Stimulated activated CD8-positive, alpha-beta memory T cell treated with anti-CD3 and anti-CD28 coated beads, Interleukin-7, amount 100 ng/mL, for 24 hours (primary cell): ENCODE results near the gene TMEM150B.

ENCODE experiments used
- DNase-seq: peaks from one replicate; pipeline ENCODE4 v3.0.0-alpha.2; 2020; ENCODE audit warnings: low read depth

TMEM150B gene

GRCh38 chr19:55325172-55325571 is at the start of gene TMEM150B:
TMEM150B (minus strand) TSS chr19:55325341; CDS start chr19:55321036, 4,305 bp downstream.
- no peak for DNase-seq

GRCh38 chr19:55373993-55374757 is 49.0 kb upstream of the TMEM150B start:
- DNase-seq, result no peak

- no peak for DNase-seq
Observed at GRCh38 chr19:55373306-55373992, 48.3 kb upstream of the TMEM150B start.

- no peak for DNase-seq
Observed at GRCh38 chr19:55372316-55373081, 47.4 kb upstream of the TMEM150B start.

GRCh38 chr19:55370305-55370988 is 45.3 kb upstream of the TMEM150B start, which contains the start of gene IL11:
IL11 (minus strand) TSS chr19:55370463; CDS start chr19:55370310, 153 bp downstream.
- DNase-seq, result no peak

- no peak for DNase-seq
Observed at GRCh38 chr19:55369653-55370304, 44.6 kb upstream of the TMEM150B start.

- DNase-seq, result no peak
Observed at GRCh38 chr19:55368701-55369563, 43.8 kb upstream of the TMEM150B start.

GRCh38 chr19:55368106-55368505 is 43.0 kb upstream of the TMEM150B start:
- DNase-seq, result no peak

GRCh38 chr19:55366790-55367189 is 41.6 kb upstream of the TMEM150B start:
- no peak for DNase-seq

- DNase-seq, result no peak
Observed at GRCh38 chr19:55365964-55366363, 40.8 kb upstream of the TMEM150B start.

- no peak for DNase-seq
Observed at GRCh38 chr19:55365245-55365644, 40.1 kb upstream of the TMEM150B start.

GRCh38 chr19:55362990-55363716 is 38.0 kb upstream of the TMEM150B start, which contains the start of gene GARIN5B:
GARIN5B (minus strand) TSS chr19:55363260; CDS start chr19:55363066, 194 bp downstream.
- DNase-seq, result no peak

- no peak for DNase-seq
Observed at GRCh38 chr19:55362174-55362989, 37.2 kb upstream of the TMEM150B start.

GRCh38 chr19:55360902-55361301 is 35.8 kb upstream of the TMEM150B start:
- DNase-seq, result no peak

- DNase-seq, result no peak
Observed at GRCh38 chr19:55358943-55359908, 34.1 kb upstream of the TMEM150B start.

GRCh38 chr19:55358493-55358892 is 33.4 kb upstream of the TMEM150B start:
- no peak for DNase-seq

GRCh38 chr19:55355213-55355821 is 30.2 kb upstream of the TMEM150B start:
- no peak for DNase-seq
